Measurements from ENCODE around the gene XYLT1.

The XYLT1 gene

DNA sequence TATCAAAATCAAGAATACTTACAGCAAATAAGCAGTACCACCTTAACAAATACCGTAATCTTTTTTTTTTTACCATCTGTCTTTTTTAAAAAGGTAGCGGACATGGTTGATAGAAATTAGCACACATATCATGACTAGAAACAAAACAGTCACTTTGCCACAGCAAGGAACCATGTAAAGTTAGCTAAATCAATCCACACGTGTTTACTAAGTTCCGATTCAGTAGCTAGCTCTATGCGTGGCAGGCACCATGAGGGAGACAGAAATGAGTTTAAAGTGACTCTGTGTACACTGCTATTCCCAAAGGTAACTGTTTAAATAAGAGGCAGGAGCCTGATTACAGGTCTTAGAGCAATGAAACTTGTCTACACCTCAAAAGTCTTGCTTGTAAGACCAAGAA, 108.6 kb downstream of the XYLT1 start:
- H3K27ac ChIP-seq: no peak overlapping the region
- TF ChIP-seq, protein P1, sequence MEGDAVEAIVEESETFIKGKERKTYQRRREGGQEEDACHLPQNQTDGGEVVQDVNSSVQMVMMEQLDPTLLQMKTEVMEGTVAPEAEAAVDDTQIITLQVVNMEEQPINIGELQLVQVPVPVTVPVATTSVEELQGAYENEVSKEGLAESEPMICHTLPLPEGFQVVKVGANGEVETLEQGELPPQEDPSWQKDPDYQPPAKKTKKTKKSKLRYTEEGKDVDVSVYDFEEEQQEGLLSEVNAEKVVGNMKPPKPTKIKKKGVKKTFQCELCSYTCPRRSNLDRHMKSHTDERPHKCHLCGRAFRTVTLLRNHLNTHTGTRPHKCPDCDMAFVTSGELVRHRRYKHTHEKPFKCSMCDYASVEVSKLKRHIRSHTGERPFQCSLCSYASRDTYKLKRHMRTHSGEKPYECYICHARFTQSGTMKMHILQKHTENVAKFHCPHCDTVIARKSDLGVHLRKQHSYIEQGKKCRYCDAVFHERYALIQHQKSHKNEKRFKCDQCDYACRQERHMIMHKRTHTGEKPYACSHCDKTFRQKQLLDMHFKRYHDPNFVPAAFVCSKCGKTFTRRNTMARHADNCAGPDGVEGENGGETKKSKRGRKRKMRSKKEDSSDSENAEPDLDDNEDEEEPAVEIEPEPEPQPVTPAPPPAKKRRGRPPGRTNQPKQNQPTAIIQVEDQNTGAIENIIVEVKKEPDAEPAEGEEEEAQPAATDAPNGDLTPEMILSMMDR (IDR thresholded peaks at IDR 0.05): no peak
- no peak for TF ChIP-seq ZFX (IDR thresholded peaks at IDR 0.05; ENCODE audit: borderline replicate concordance)

DNA sequence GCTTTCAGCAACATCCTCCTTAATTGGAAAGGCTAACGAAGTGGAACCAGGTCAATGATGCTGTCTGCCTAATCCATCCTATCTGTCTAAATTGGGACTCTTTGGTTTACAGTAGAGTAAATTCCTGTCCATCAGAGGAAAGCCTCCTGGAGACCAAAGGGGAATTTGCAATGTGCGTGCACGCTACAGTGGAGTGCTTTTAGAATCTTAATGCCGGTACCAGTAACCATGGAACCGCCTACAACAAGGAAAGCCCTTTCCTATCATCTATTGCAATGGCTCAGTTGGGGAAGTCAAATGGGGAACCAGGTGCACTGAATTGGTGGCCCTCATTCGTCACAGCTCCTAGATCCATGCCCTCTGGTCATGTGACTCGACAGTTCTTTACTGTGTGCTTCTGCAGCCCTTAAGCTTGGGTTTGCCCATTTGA, 110.1 kb downstream of the XYLT1 start:
- TF ChIP-seq ZFX (IDR thresholded peaks at IDR 0.05; ENCODE audit: borderline replicate concordance): no peak
- TF ChIP-seq, protein P1 (IDR thresholded peaks at IDR 0.05): no peak
- H3K27ac ChIP-seq: no peak overlapping the region

- no peak overlapping the region for H3K27ac ChIP-seq
Observed at GRCh38 chr16:17359788-17360390, 110.9 kb downstream of the XYLT1 start.

DNA sequence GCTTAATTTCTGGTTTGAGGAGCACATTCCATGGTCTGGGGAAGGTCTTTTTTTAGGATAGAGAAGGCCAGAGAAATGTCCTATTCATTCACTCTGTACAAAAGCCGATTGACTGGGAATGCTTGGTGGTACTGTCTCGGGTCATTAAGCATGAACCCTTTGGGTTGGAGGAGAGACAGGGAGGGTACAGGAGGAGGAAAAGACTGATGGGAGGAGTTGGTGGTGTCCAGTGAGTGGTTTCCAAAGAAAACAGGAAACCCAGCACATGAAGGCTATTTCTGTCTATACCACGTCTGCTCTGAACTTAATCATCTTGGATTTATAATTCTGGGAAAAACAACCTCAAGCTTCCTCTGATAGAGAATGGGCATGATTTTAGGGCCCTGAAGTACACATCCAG, 111.9 kb downstream of the XYLT1 start:
- no peak overlapping the region for H3K27ac ChIP-seq
- TF ChIP-seq, protein P1 (IDR thresholded peaks at IDR 0.05): no peak
- TF ChIP-seq ZFX (IDR thresholded peaks at IDR 0.05; ENCODE audit: borderline replicate concordance): no peak

More at GRCh38 chr16:17359788-17360390, 110.9 kb downstream of the XYLT1 start:
- TF ChIP-seq, protein P1 (IDR thresholded peaks at IDR 0.05): no peak
- TF ChIP-seq ZFX (IDR thresholded peaks at IDR 0.05; ENCODE audit: borderline replicate concordance): no peak

- H3K27ac ChIP-seq: no peak overlapping the region
- TF ChIP-seq, protein P1 (IDR thresholded peaks at IDR 0.05): no peak
- TF ChIP-seq ZFX (IDR thresholded peaks at IDR 0.05; ENCODE audit: borderline replicate concordance): no peak
Observed at GRCh38 chr16:17358355-17358754, 112.4 kb downstream of the XYLT1 start.

GRCh38 chr16:17357307-17358062, 113.3 kb downstream of the XYLT1 start:
- TF ChIP-seq, protein P1 (IDR thresholded peaks at IDR 0.05): no peak
- no peak for TF ChIP-seq ZFX (IDR thresholded peaks at IDR 0.05; ENCODE audit: borderline replicate concordance)

More at GRCh38 chr16:17357307-17358062, 113.3 kb downstream of the XYLT1 start:
- no peak overlapping the region for H3K27ac ChIP-seq
